Right lobe of liver (tissue), 4 donors: Measurements from ENCODE around the gene MAP3K19.

Experiments
- CTCF ChIP-seq, 4 donors: fragments of 200-600 bp in 3 of 4; fragments of 450-650 bp in 1 of 4; IDR thresholded peaks; one replicate each; pipeline versions ENCODE4 v1.5.1 to v1.8.0; 2016 to 2022; ENCODE audit warnings: antibody characterized with exemption in 4 of 4, mild to moderate bottlenecking in 2 of 4
- POLR2A ChIP-seq: fragments of 450-650 bp; IDR thresholded peaks from one replicate; pipeline ENCODE4 v1.6.1; 2017; ENCODE audit warnings: antibody characterized with exemption, mild to moderate bottlenecking
- donor health status: DM: no; HTN: no; CAD: no.
- donor health status: DM: no; HTN: no; CAD: no.
- donor health status: DM: no; HTN: yes; CAD: no.

GRCh38 chr2:134980639-134981038 lies 66.6 kb downstream of the MAP3K19 start:
- TF ChIP-seq CTCF (IDR thresholded peaks at IDR 0.05) (no peak), POLR2A (no peak)
